Gastrocnemius medialis (tissue), 4 donors: ENCODE data around the gene HECTD2.

Experiments
- CTCF ChIP-seq, 5 experiments: fragments of 450-650 bp in 3 of 5; fragments of 200-600 bp in 2 of 5; sonication (generic) in 2 of 5; IDR thresholded peaks in 4 of 5; conservative IDR thresholded peaks in 1 of 5; 1 replicate in 4 of 5; 2 replicates in 1 of 5; pipeline ENCODE4 v1.5.1; 2016 to 2019; ENCODE audit warnings: antibody characterized with exemption in 5 of 5, mild to moderate bottlenecking in 3 of 5, moderate library complexity in 3 of 5
- POLR2A ChIP-seq, 2 donors: fragments of 450-650 bp; IDR thresholded peaks; one replicate each; pipeline ENCODE4 v1.6.1; 2017; ENCODE audit warnings: antibody characterized with exemption in 2 of 2, mild to moderate bottlenecking in 2 of 2, moderate library complexity in 2 of 2

GRCh38 chr10:91517394-91517793 lies 107.2 kb downstream of the HECTD2 start:
- TF ChIP-seq POLR2A (IDR thresholded peaks at IDR 0.05) (no peak), CTCF (IDR thresholded peaks at IDR 0.05 in 4 of 5, conservative IDR thresholded peaks at IDR 0.05 in 1 of 5) (no peak)
